ENCODE measurements around the gene MARCHF3. TPM values are rescaled to one million over a fixed set of nuclear protein-coding genes. Genes with fewer than 3 reads are reported as not detected.
"Not testable (repeated sequence)": the region's sequence is repeated elsewhere in the genome, so short reads cannot be mapped to it uniquely, and the experiment has no call there.

The MARCHF3 gene
- total RNA-seq, 1 donor from 2014 or later = 3.1 TPM

- no peak overlapping the region for H3K27ac Mint-ChIP-seq (ENCODE audit: unreplicated experiment)
- peaks cover 3% of the 10 kb centered on the region for H3K9me3 Mint-ChIP-seq
- peaks cover 21% of the 10 kb centered on the region for H3K36me3 Mint-ChIP-seq (ENCODE audit: low read depth)
- no peak overlapping the region for H3K4me3 Mint-ChIP-seq
- peaks cover 24% of the 10 kb centered on the region for H3K4me1 Mint-ChIP-seq
- DNase-seq (ENCODE audit: low read depth, low spot score) = no peak
- TF ChIP-seq CTCF (conservative IDR thresholded peaks at IDR 0.05) = no peak
- no peaks in the 10 kb centered on the region for H3K27me3 Mint-ChIP-seq (ENCODE audit: low read depth)
Observed at GRCh38 chr5:126914801-126915436, 115.4 kb downstream of the MARCHF3 start.

GRCh38 chr5:126912616-126913200, 117.7 kb downstream of the MARCHF3 start:
- no peak overlapping the region for H3K27ac Mint-ChIP-seq (ENCODE audit: unreplicated experiment)
- peaks cover 4% of the 10 kb centered on the region for H3K9me3 Mint-ChIP-seq
- H3K27me3 Mint-ChIP-seq (ENCODE audit: low read depth) = no peaks in the 10 kb centered on the region
- no peak overlapping the region for H3K4me3 Mint-ChIP-seq
- DNase-seq (ENCODE audit: low read depth, low spot score) = no peak
- peaks cover 33% of the 10 kb centered on the region for H3K36me3 Mint-ChIP-seq (ENCODE audit: low read depth)
- no peak for TF ChIP-seq CTCF (conservative IDR thresholded peaks at IDR 0.05)
- H3K4me1 Mint-ChIP-seq = peaks cover 7% of the 10 kb centered on the region

GRCh38 chr5:126911986-126912385, 118.4 kb downstream of the MARCHF3 start:
- H3K9me3 Mint-ChIP-seq = peaks cover 4% of the 10 kb centered on the region
- no peak for TF ChIP-seq CTCF (conservative IDR thresholded peaks at IDR 0.05)
- H3K36me3 Mint-ChIP-seq (ENCODE audit: low read depth) = peaks cover 33% of the 10 kb centered on the region
- no peak overlapping the region for H3K27ac Mint-ChIP-seq (ENCODE audit: unreplicated experiment)
- no peaks in the 10 kb centered on the region for H3K27me3 Mint-ChIP-seq (ENCODE audit: low read depth)
- peaks cover 5% of the 10 kb centered on the region for H3K4me1 Mint-ChIP-seq
- no peak for DNase-seq (ENCODE audit: low read depth, low spot score)
- H3K4me3 Mint-ChIP-seq = no peak overlapping the region

GRCh38 chr5:126909856-126910255, 120.5 kb downstream of the MARCHF3 start:
- no peaks in the 10 kb centered on the region for H3K27me3 Mint-ChIP-seq (ENCODE audit: low read depth)
- no peak overlapping the region for H3K4me3 Mint-ChIP-seq
- peaks cover 35% of the 10 kb centered on the region for H3K36me3 Mint-ChIP-seq (ENCODE audit: low read depth)
- H3K27ac Mint-ChIP-seq (ENCODE audit: unreplicated experiment) = no peak overlapping the region
- DNase-seq (ENCODE audit: low read depth, low spot score) = no peak
- peaks cover 5% of the 10 kb centered on the region for H3K4me1 Mint-ChIP-seq
- TF ChIP-seq CTCF (conservative IDR thresholded peaks at IDR 0.05) = no peak
- peaks cover 4% of the 10 kb centered on the region for H3K9me3 Mint-ChIP-seq

GRCh38 chr5:126904407-126904806, 126.0 kb downstream of the MARCHF3 start:
- DNase-seq (ENCODE audit: low read depth, low spot score); H3K27me3 Mint-ChIP-seq (ENCODE audit: low read depth); H3K4me1 Mint-ChIP-seq; H3K27ac Mint-ChIP-seq (ENCODE audit: unreplicated experiment); H3K9me3 Mint-ChIP-seq; H3K4me3 Mint-ChIP-seq: not testable (repeated sequence)
- H3K36me3 Mint-ChIP-seq (ENCODE audit: low read depth) = peaks cover 24% of the 10 kb centered on the region

- H3K4me1 Mint-ChIP-seq = peaks cover 9% of the 10 kb centered on the region
- peaks cover 16% of the 10 kb centered on the region for H3K36me3 Mint-ChIP-seq (ENCODE audit: low read depth)
- H3K9me3 Mint-ChIP-seq = no peaks in the 10 kb centered on the region
- H3K4me3 Mint-ChIP-seq = no peak overlapping the region
- DNase-seq (ENCODE audit: low read depth, low spot score) = no peak
- no peak overlapping the region for H3K27ac Mint-ChIP-seq (ENCODE audit: unreplicated experiment)
- no peaks in the 10 kb centered on the region for H3K27me3 Mint-ChIP-seq (ENCODE audit: low read depth)
- no peak for TF ChIP-seq CTCF (conservative IDR thresholded peaks at IDR 0.05)
Observed at GRCh38 chr5:126900796-126901195, 129.6 kb downstream of the MARCHF3 start.
